Caco-2 (cell line): ENCODE data around the gene SERTM1. TPM values are rescaled to one million over a fixed set of nuclear protein-coding genes. Genes with fewer than 3 reads are reported as not detected.

Experiments
- BruUV-seq: library from RNA; stranded (reverse); fragments of 400-500 nt; replicated peaks from 2 replicates; lab custom pipeline; 2021; lab: Mats Ljungman, UMichigan
- CTCF ChIA-PET: fragments of 300-600 bp; sonication (Branson Sonifier 250); formaldehyde crosslinking; loops from one replicate; lab custom pipeline; 2022; ENCODE audit warnings: antibody characterized with exemption; lab: Charles Lee
- POLR2A ChIA-PET: fragments of 300-600 bp; sonication (Branson Sonifier 250); formaldehyde crosslinking; loops from one replicate; lab custom pipeline; 2022; ENCODE audit warnings: antibody characterized with exemption; lab: Charles Lee
- DNase-seq, 2 experiments: peaks; one replicate each; pipeline versions ENCODE4 v3.0.0 to v3.0.0-alpha.2; 2020 to 2022
- H3K27me3 ChIP-seq: replicated peaks from 2 replicates; pipeline ENCODE4 v1.6.0; 2011; ENCODE audit warnings: low read length; ENCODE audit not compliant: control insufficient read depth, insufficient read depth
- H3K36me3 ChIP-seq: 2 replicates; pipeline ENCODE4 v1.5.1; 2011; ENCODE audit warnings: low read length; ENCODE audit not compliant: control insufficient read depth, insufficient read depth
- H3K4me1 ChIP-seq: fragments of 250-450 bp; sonication (Bioruptor Pico); 2 replicates; pipeline ENCODE4 v1.5.1; 2020; ENCODE audit warnings: mild to moderate bottlenecking
- H3K4me3 ChIP-seq: 2 replicates; pipeline ENCODE4 v1.5.1; 2011; ENCODE audit warnings: low read depth, mild to moderate bottlenecking, control low read depth, low read length
- H3K9me3 ChIP-seq: fragments of 250-450 bp; sonication (Bioruptor Pico); 2 replicates; pipeline ENCODE4 v1.5.1; 2020; ENCODE audit warnings: mild to moderate bottlenecking, moderate library complexity
- H3K27ac Mint-ChIP-seq: one replicate; pipeline ENCODE4 v1.8.0; 2022; ENCODE audit warnings: mixed read lengths; ENCODE audit not compliant: unreplicated experiment
- H3K27me3 Mint-ChIP-seq: one replicate; pipeline ENCODE4 v1.8.0; 2022; ENCODE audit warnings: mixed read lengths; ENCODE audit not compliant: insufficient read depth, unreplicated experiment
- H3K36me3 Mint-ChIP-seq: one replicate; pipeline ENCODE4 v1.8.0; 2022; ENCODE audit warnings: mild to moderate bottlenecking, mixed read lengths; ENCODE audit not compliant: insufficient read depth, unreplicated experiment
- H3K4me1 Mint-ChIP-seq: one replicate; pipeline ENCODE4 v1.8.0; 2022; ENCODE audit warnings: low read depth, mixed read lengths; ENCODE audit not compliant: unreplicated experiment
- H3K4me3 Mint-ChIP-seq: one replicate; pipeline ENCODE4 v1.8.0; 2022; ENCODE audit warnings: mild to moderate bottlenecking, moderate library complexity, mixed read lengths; ENCODE audit not compliant: unreplicated experiment
- H3K9me3 Mint-ChIP-seq: one replicate; pipeline ENCODE4 v1.8.0; 2022; ENCODE audit warnings: mixed read lengths; ENCODE audit not compliant: unreplicated experiment
- intact Hi-C: fragments of 100-400 bp; cut with micrococcal nuclease; formaldehyde crosslinking; loops from one replicate; pipeline ENCODE4 v1.10.0; 2022; ENCODE audit not compliant: unreplicated experiment
- total RNA-seq: library from RNA; stranded (reverse); gene quantifications from 2 replicates; pipeline ENCODE4 v1.2.3, GENCODE V29; 2022
- TF ChIP-seq, protein P1 (sequence below), 2 experiments: fragments of 200-600 bp in 1 of 2; IDR thresholded peaks; 1 replicate in 1 of 2; 2 replicates in 1 of 2; pipeline versions ENCODE4 v1.5.1 to v1.8.0; 2011 to 2022; ENCODE audit warnings: antibody characterized with exemption in 1 of 2, control low read depth in 1 of 2, inconsistent platforms in 1 of 2, low read depth in 1 of 2, low read length in 1 of 2, mild to moderate bottlenecking in 1 of 2, moderate library complexity in 1 of 2; ENCODE audit not compliant: insufficient read depth in 1 of 2, severe bottlenecking in 1 of 2, unreplicated experiment in 1 of 2

Gene SERTM1
- total RNA-seq, 1 experiment from 2014 or later = not detected

DNA sequence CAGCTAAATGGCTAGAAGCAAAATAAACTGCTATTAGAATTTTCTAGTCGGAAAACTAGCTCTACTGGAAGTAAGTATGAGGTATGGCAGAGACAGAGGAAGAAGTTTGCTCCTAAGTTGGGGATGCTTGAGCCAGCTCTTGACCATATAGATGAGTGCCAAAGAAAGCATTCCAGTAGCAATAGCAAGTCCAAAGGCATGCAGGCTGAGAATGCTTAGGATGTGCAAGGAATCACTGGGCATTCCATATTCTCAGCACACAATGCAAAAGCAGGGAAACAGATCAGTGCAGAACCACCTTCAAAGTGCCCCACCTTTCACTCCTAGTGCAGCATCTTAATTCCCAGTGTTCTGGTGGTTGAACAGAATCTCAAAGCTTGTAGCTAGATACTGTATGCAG is 32.9 kb downstream of the SERTM1 start:
- H3K4me1 Mint-ChIP-seq = no peaks in the 10 kb centered on the region
- CTCF ChIA-PET = no interaction called here

DNA sequence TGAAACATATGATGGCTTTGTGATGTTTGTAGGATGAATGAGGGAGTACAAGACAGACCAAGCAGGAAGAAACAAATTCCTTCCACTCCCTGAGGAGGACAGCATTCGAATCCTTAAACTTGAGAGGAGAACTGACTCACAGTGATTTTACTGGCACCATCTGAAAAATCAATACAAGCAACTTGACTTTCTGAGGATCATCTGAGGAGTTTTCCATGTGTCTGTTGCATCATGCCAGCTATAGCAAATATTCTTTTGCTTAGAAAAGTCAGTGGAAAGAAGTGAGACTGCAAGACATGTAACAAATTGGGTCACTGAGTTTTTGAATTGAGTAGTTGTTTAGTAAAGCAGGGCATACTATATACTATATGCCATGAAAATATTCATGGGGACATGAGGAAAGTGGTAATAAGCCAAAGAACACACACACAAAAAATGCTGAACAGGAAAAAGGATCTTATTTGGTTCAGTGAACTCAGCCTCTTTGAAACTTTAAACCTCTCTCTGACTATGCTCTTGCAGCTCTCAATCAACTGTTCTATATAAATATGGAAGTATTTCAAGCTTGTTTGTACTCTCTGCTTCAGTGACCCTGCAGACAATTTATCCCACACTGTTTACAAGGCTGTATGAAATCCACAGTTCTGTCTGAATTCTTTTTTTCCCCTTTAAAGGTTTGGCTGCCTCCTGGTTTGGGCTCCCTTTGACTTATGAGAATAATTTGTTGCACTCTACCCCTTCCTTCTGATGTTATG is 35.5 kb downstream of the SERTM1 start:
- Histone ChIP-seq H3K4me3 (no peak overlapping the region), H3K27me3 (peaks cover 3% of the 10 kb centered on the region), H3K4me1 (no peaks in the 10 kb centered on the region), H3K9me3 (no peaks in the 10 kb centered on the region), H3K36me3 (no peaks in the 10 kb centered on the region)
- BruUV-seq = no TSS peak
- peaks cover 21% of the 10 kb centered on the region for H3K27me3 Mint-ChIP-seq
- H3K36me3 Mint-ChIP-seq = no peaks in the 10 kb centered on the region
- no peaks in the 10 kb centered on the region for H3K4me1 Mint-ChIP-seq
- H3K4me3 Mint-ChIP-seq = no peak overlapping the region
- no peaks in the 10 kb centered on the region for H3K9me3 Mint-ChIP-seq
- intact Hi-C loops = no loop called here
- POLR2A ChIA-PET = no interaction called here
- no peak overlapping the region for H3K27ac Mint-ChIP-seq
- TF ChIP-seq, protein P1, sequence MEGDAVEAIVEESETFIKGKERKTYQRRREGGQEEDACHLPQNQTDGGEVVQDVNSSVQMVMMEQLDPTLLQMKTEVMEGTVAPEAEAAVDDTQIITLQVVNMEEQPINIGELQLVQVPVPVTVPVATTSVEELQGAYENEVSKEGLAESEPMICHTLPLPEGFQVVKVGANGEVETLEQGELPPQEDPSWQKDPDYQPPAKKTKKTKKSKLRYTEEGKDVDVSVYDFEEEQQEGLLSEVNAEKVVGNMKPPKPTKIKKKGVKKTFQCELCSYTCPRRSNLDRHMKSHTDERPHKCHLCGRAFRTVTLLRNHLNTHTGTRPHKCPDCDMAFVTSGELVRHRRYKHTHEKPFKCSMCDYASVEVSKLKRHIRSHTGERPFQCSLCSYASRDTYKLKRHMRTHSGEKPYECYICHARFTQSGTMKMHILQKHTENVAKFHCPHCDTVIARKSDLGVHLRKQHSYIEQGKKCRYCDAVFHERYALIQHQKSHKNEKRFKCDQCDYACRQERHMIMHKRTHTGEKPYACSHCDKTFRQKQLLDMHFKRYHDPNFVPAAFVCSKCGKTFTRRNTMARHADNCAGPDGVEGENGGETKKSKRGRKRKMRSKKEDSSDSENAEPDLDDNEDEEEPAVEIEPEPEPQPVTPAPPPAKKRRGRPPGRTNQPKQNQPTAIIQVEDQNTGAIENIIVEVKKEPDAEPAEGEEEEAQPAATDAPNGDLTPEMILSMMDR (IDR thresholded peaks at IDR 0.05; ENCODE audit: insufficient read depth in 1 of 2, low read depth in 1 of 2, low read length in 1 of 2, severe bottlenecking in 1 of 2, unreplicated experiment in 1 of 2) = no peak
- DNase-seq = no peak
- CTCF ChIA-PET = no interaction called here

More for the DNA sequence above, 32.9 kb downstream of the SERTM1 start:
- intact Hi-C loops = no loop called here
- Histone ChIP-seq H3K9me3 (no peaks in the 10 kb centered on the region), H3K4me3 (no peak overlapping the region), H3K4me1 (no peaks in the 10 kb centered on the region), H3K27me3 (peaks cover 3% of the 10 kb centered on the region), H3K36me3 (no peaks in the 10 kb centered on the region)
- Mint-ChIP-seq H3K4me3 (no peak overlapping the region), H3K36me3 (no peaks in the 10 kb centered on the region), H3K27me3 (peaks cover 8% of the 10 kb centered on the region), H3K27ac (no peak overlapping the region), H3K9me3 (no peaks in the 10 kb centered on the region)
- DNase-seq = no peak
- TF ChIP-seq, protein P1 (IDR thresholded peaks at IDR 0.05; ENCODE audit: insufficient read depth in 1 of 2, low read depth in 1 of 2, low read length in 1 of 2, severe bottlenecking in 1 of 2, unreplicated experiment in 1 of 2) = no peak
- BruUV-seq = no TSS peak
- POLR2A ChIA-PET = no interaction called here

DNA sequence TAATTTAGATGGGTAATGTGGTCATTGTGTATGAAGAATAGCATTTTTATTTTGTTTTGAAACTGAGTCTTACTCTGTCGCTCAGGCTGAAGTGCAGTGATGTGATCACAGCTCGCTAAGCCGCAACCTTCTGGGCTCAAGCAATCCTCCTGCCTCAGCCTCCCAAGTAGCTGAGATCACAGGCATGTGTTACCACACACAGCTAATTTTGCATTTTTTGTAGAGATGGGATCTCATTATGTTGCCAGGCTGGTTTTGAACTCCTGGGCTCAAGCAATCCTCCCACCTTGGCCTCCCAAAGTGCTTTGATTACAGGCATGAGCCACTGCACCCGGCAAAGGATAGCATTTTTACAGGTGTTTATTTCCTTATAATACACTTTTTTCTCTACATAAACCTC is 36.6 kb downstream of the SERTM1 start:
- no TSS peak for BruUV-seq
- no peak for DNase-seq
- Histone ChIP-seq H3K27me3 (peaks cover 3% of the 10 kb centered on the region), H3K4me3 (no peak overlapping the region), H3K4me1 (no peaks in the 10 kb centered on the region), H3K9me3 (no peaks in the 10 kb centered on the region), H3K36me3 (no peaks in the 10 kb centered on the region)
- no peak overlapping the region for H3K27ac Mint-ChIP-seq
- H3K27me3 Mint-ChIP-seq = peaks cover 21% of the 10 kb centered on the region
- TF ChIP-seq, protein P1 (IDR thresholded peaks at IDR 0.05; ENCODE audit: insufficient read depth in 1 of 2, low read depth in 1 of 2, low read length in 1 of 2, severe bottlenecking in 1 of 2, unreplicated experiment in 1 of 2) = no peak
- ChIA-PET CTCF (no interaction called here), POLR2A (no interaction called here)
- intact Hi-C loops = no loop called here
- H3K4me1 Mint-ChIP-seq = no peaks in the 10 kb centered on the region
- no peaks in the 10 kb centered on the region for H3K9me3 Mint-ChIP-seq
- H3K4me3 Mint-ChIP-seq = no peak overlapping the region
- H3K36me3 Mint-ChIP-seq = no peaks in the 10 kb centered on the region
